BJ (cell line): ENCODE measurements around the gene GSC2. TPM values are rescaled to one million over a fixed set of nuclear protein-coding genes. Genes with fewer than 3 reads are reported as not detected.

Experiments
- CTCF ChIA-PET: fragments of 350-600 bp; formaldehyde crosslinking; extraction: SDS; loops from one replicate; lab custom pipeline; 2021; ENCODE audit warnings: antibody characterized with exemption, inconsistent platforms; lab: Yijun Ruan, JAX
- POLR2A ChIA-PET: fragments of 300-600 bp; sonication (Branson Sonifier 250); formaldehyde crosslinking; extraction: SDS; loops from one replicate; lab custom pipeline; 2021; ENCODE audit warnings: antibody characterized with exemption; lab: Charles Lee
- DNase-seq: peaks from one replicate; pipeline ENCODE4 v3.0.0-alpha.2; 2011; ENCODE audit warnings: low read depth
- H3K27me3 ChIP-seq: 2 replicates; pipeline ENCODE4 v1.6.0; 2011; ENCODE audit warnings: low read length; ENCODE audit not compliant: control insufficient read depth, insufficient read depth
- H3K36me3 ChIP-seq: 2 replicates; pipeline ENCODE4 v1.5.1; 2011; ENCODE audit warnings: low read length; ENCODE audit not compliant: control insufficient read depth, insufficient read depth
- H3K4me3 ChIP-seq: 2 replicates; pipeline ENCODE4 v1.5.1; 2011; ENCODE audit warnings: low read depth, mild to moderate bottlenecking, control low read depth, low read length
- CTCF ChIP-seq: IDR thresholded peaks from 2 replicates; pipeline ENCODE4 v1.5.1; 2011; ENCODE audit warnings: low read depth, mild to moderate bottlenecking, control low read depth, inconsistent platforms, low read length, moderate library complexity; ENCODE audit not compliant: insufficient read depth
- polyA plus RNA-seq: library from polyadenylated mRNA; depleted of rRNA; stranded (reverse); fragments of >200 nt; gene quantifications from 2 replicates; pipeline ENCODE4 v1.2.3, GENCODE V29; 2011

The GSC2 gene
- polyA plus RNA-seq, 1 experiment: not detected

- CTCF ChIA-PET: interaction anchor here (0.7 to 1.6 kb wide), 3 partner anchors 9 to 35 kb away, joined by 3 to 4 read pairs (median 3); partner anchors contain the start of genes DGCR2 and ESS2
- Histone ChIP-seq H3K36me3 (no peaks in the 10 kb centered on the region), H3K27me3 (no peaks in the 10 kb centered on the region), H3K4me3 (no peak overlapping the region)
- no peak for DNase-seq
- POLR2A ChIA-PET: no interaction called here
- TF ChIP-seq CTCF: no peak
Observed at GRCh38 chr22:19110064-19110458, 40.0 kb downstream of the GSC2 start.

GRCh38 chr22:19109198-19110063 is 40.7 kb downstream of the GSC2 start:
- ChIA-PET POLR2A (no interaction called here), CTCF (interaction anchor here (0.7 to 1.0 kb wide), 3 partner anchors 9 to 13 kb away, joined by 3 read pairs; partner anchors contain the start of gene DGCR2)
- no peak for TF ChIP-seq CTCF
- Histone ChIP-seq H3K27me3 (no peaks in the 10 kb centered on the region), H3K4me3 (no peak overlapping the region), H3K36me3 (no peaks in the 10 kb centered on the region)
- DNase-seq: no peak

DNA sequence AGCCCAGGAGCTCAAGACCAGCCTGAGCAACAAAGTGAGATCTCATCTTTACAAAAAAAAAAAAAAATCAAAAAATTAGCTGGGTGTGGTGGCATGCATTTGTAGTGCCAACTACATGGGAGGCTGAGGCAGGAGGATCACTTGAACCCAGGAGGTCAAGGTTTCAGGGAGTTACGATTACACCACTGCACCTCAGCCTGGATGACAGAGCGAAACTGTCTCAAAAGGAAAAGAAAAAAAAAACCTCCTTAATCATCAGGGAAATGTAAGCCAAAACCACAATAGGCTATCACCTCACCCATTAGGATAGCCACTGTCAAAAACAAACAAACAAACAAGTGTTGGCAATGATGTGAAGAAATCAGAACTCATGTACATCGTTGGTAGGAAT is 41.3 kb downstream of the GSC2 start:
- Histone ChIP-seq H3K4me3 (no peak overlapping the region), H3K27me3 (no peaks in the 10 kb centered on the region), H3K36me3 (no peaks in the 10 kb centered on the region)
- DNase-seq: no peak
- CTCF ChIA-PET: interaction anchor here (1.0 kb wide), 1 partner anchor 9 kb away, joined by 3 read pairs; no protein-coding TSS in a partner anchor
- no peak for TF ChIP-seq CTCF
- POLR2A ChIA-PET: no interaction called here

DNA sequence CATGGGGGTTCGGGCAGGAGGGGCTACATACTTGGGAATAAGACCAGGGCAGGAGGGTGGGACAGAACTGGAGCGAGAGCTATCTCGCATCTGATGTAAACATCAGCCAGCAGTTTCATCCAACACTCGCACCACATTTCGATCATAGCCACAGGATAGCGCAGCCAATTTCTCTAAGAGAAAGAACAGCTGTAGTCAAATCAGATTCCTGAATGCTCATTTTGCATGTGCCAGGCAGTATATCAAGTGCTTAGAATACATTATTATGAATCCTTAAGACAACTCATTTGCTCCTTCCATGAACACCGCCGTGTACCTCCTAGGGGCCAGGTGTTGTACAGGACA is 42.4 kb downstream of the GSC2 start:
- ChIA-PET CTCF (interaction anchor here (1.1 kb wide), 1 partner anchor 8 kb away, joined by 3 read pairs; no protein-coding TSS in a partner anchor), POLR2A (no interaction called here)
- H3K36me3 ChIP-seq: no peaks in the 10 kb centered on the region
- no peak overlapping the region for H3K4me3 ChIP-seq
- no peak for TF ChIP-seq CTCF
- H3K27me3 ChIP-seq: no peaks in the 10 kb centered on the region
- no peak for DNase-seq

DNA sequence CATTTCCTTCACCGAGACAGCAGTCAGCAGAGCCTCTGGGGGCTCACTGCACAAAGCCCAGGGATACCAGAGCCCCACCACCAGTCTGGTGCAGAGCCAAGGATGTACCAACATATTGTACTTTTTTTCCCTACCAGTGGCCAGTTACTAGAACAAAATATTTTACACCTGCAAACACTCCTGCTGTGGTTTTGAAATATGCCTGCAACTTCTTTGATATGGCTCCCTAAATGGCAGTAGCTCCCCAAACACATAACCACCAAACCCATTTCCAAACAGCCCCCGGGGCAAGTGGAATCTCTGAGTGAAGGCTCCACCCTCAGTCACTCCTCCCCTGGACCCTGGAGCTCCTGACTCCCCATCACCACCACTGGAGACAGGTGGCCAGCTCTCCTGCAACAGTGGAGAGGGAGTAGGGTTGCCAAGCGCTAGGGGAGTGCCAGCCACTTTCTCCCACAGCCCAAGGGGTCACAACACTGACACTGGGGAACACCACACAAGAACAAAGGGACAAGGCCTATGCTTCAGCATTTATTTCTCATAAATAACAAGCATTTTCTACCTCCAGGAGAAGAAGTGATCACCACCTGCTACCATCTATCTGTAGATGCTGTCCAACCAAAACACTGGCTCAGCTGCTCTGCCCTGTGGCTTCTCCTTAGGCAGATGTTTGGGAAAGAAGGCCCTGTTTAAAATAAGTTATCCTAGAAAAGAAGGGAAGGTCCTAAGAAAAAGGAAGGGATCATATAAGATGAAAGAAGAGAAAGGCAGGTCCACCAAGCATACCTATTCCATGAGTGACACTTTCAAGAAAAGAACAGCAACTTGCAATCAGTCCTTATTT is 43.0 kb downstream of the GSC2 start:
- no peak overlapping the region for H3K4me3 ChIP-seq
- CTCF ChIA-PET: interaction anchor here (0.6 to 1.1 kb wide), 2 partner anchors 9 to 23 kb away, joined by 3 to 4 read pairs; no protein-coding TSS in a partner anchor
- no peaks in the 10 kb centered on the region for H3K36me3 ChIP-seq
- no peaks in the 10 kb centered on the region for H3K27me3 ChIP-seq
- DNase-seq: no peak
- no peak for TF ChIP-seq CTCF
- POLR2A ChIA-PET: no interaction called here
